ENCODE measurements around the gene TRIO.

Gene TRIO

DNA sequence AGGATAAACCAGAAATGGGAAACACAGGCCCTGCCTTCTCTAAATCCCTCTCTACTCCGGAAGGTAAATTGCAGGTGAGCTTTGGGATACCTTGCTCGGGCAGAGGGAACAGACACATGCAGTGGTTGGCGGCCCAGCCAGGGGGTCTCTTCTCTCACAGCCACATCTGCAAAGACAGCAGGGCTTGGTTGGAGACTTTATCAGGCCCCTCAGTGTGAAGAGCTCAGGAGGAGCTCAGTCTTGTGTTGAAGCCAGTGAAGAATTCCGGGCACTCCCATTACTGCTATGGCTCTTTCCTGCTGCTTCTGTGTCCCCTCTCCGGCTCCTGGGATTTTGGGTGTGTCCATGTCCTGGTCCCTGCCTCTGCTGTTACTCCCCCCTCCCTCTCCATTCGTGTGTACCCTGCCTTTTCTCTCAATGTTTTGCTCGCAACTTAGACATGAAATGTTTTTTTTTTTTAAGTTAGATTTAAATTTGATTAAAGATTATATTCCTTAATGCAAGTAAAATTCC lies 99.8 kb downstream of the TRIO start:
- Histone ChIP-seq H3K4me1 (ENCODE audit: insufficient read depth, low read length) (peaks cover 52% of the 10 kb centered on the region), H3K27me3 (ENCODE audit: insufficient read depth, low read length) (no peaks in the 10 kb centered on the region)

GRCh38 chr5:14243766-14244165 lies 100.6 kb downstream of the TRIO start:
- Histone ChIP-seq H3K4me1 (ENCODE audit: insufficient read depth, low read length) (peaks cover 47% of the 10 kb centered on the region), H3K4me3 (ENCODE audit: low read length) (no peak overlapping the region), H3K27ac (ENCODE audit: low read depth, low read length) (no peak overlapping the region), H3K9ac (ENCODE audit: low read depth, low read length) (no peak overlapping the region), H3K27me3 (ENCODE audit: insufficient read depth, low read length) (no peaks in the 10 kb centered on the region), H3K9me3 (ENCODE audit: insufficient read depth, low read depth, low read length) (no peaks in the 10 kb centered on the region), H3K36me3 (ENCODE audit: insufficient read depth, low read length) (no peaks in the 10 kb centered on the region)
- 81% methylated on average over 5 of the region's 5 CpGs for WGBS

More for the DNA sequence above, 99.8 kb downstream of the TRIO start:
- H3K9ac ChIP-seq (ENCODE audit: low read depth, low read length): no peak overlapping the region
- no peaks in the 10 kb centered on the region for H3K36me3 ChIP-seq (ENCODE audit: insufficient read depth, low read length)
- H3K4me3 ChIP-seq (ENCODE audit: low read length): no peak overlapping the region
- H3K27ac ChIP-seq (ENCODE audit: low read depth, low read length): 0 out of 2 replicates have a peak overlapping the region, but pooled peaks have one; percentile 12
- no peaks in the 10 kb centered on the region for H3K9me3 ChIP-seq (ENCODE audit: insufficient read depth, low read depth, low read length)
- 70% methylated on average over 6 of the region's 7 CpGs for WGBS

DNA sequence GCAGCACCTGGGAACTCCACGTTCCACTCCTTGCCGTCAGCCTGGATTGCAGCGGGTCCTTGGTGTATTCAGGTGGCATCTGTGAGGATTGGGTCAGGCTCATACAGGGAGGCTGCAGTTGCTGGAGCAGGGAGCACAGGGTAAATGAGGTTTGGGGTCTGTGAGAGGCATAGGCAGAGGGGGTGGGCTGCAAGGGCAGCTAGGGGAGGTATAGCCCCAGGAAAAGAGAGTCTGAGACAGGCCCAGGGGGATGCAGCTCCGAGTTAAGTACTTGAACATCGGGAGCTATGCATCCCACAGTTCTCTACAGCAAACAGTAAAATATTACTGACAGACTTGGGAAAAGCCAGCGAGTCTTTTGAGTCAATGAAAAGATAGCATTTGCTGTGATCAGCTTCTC lies 101.6 kb downstream of the TRIO start:
- peaks cover 46% of the 10 kb centered on the region for H3K4me1 ChIP-seq (ENCODE audit: insufficient read depth, low read length)
- WGBS: 83% methylated on average over 6 of the region's 6 CpGs
- H3K9ac ChIP-seq (ENCODE audit: low read depth, low read length): no peak overlapping the region
- H3K36me3 ChIP-seq (ENCODE audit: insufficient read depth, low read length): no peaks in the 10 kb centered on the region
- H3K9me3 ChIP-seq (ENCODE audit: insufficient read depth, low read depth, low read length): no peaks in the 10 kb centered on the region
- H3K4me3 ChIP-seq (ENCODE audit: low read length): no peak overlapping the region
- no peaks in the 10 kb centered on the region for H3K27me3 ChIP-seq (ENCODE audit: insufficient read depth, low read length)
- no peak overlapping the region for H3K27ac ChIP-seq (ENCODE audit: low read depth, low read length)

- Histone ChIP-seq H3K9me3 (ENCODE audit: insufficient read depth, low read depth, low read length) (no peaks in the 10 kb centered on the region), H3K4me1 (ENCODE audit: insufficient read depth, low read length) (peaks cover 44% of the 10 kb centered on the region), H3K9ac (ENCODE audit: low read depth, low read length) (no peak overlapping the region), H3K4me3 (ENCODE audit: low read length) (no peak overlapping the region), H3K36me3 (ENCODE audit: insufficient read depth, low read length) (no peaks in the 10 kb centered on the region), H3K27me3 (ENCODE audit: insufficient read depth, low read length) (no peaks in the 10 kb centered on the region), H3K27ac (ENCODE audit: low read depth, low read length) (no peak overlapping the region)
- 92% methylated on average over 10 of the region's 13 CpGs for WGBS
Observed at GRCh38 chr5:14245132-14245925, 102.2 kb downstream of the TRIO start.

DNA sequence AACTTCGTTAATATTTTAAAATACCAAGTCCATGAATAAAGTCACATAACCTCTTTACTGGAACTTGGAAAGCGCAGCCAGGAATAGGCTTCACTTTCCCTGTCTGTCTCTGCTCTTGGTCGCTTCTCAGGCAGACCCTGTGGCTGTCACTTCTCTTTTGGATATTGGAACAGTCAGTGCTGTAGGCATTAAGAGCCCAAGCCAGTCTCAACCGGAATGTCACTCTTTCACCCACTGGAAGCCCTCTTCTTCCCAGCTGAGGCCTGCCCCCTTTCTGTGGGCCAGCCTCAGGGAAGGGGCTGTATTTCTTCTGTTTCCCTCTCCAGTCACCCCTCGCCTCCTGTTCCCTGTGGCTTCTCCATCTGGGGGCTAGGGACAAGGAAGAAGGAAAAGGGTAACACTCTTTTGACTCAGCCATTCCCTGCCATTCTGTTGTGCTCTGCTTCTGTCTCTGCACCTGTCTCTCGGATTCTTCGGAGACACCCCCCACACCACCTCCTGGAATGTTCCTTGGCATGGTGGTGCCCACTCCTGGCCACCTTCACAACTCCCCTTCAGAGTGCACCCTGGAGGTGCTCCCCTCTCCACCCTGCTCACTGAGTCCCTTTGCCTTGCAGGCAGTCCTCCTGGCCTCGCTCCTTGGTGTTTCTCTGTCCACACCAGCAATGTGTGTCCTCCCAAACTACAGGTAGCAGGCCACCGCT lies 103.4 kb downstream of the TRIO start:
- Histone ChIP-seq H3K9ac (ENCODE audit: low read depth, low read length) (no peak overlapping the region), H3K36me3 (ENCODE audit: insufficient read depth, low read length) (no peaks in the 10 kb centered on the region), H3K27ac (ENCODE audit: low read depth, low read length) (no peak overlapping the region), H3K4me3 (ENCODE audit: low read length) (no peak overlapping the region), H3K4me1 (ENCODE audit: insufficient read depth, low read length) (peaks cover 52% of the 10 kb centered on the region), H3K9me3 (ENCODE audit: insufficient read depth, low read depth, low read length) (no peaks in the 10 kb centered on the region), H3K27me3 (ENCODE audit: insufficient read depth, low read length) (no peaks in the 10 kb centered on the region)
- 86% methylated on average over 9 of the region's 9 CpGs for WGBS

GRCh38 chr5:14247054-14247386 lies 103.9 kb downstream of the TRIO start:
- no peaks in the 10 kb centered on the region for H3K9me3 ChIP-seq (ENCODE audit: insufficient read depth, low read depth, low read length)
- no peak overlapping the region for H3K27ac ChIP-seq (ENCODE audit: low read depth, low read length)
- no peak overlapping the region for H3K9ac ChIP-seq (ENCODE audit: low read depth, low read length)
- no peaks in the 10 kb centered on the region for H3K36me3 ChIP-seq (ENCODE audit: insufficient read depth, low read length)
- H3K27me3 ChIP-seq (ENCODE audit: insufficient read depth, low read length): no peaks in the 10 kb centered on the region
- no peak overlapping the region for H3K4me3 ChIP-seq (ENCODE audit: low read length)
- H3K4me1 ChIP-seq (ENCODE audit: insufficient read depth, low read length): peaks cover 57% of the 10 kb centered on the region
- 42% methylated on average over 4 of the region's 4 CpGs for WGBS

DNA sequence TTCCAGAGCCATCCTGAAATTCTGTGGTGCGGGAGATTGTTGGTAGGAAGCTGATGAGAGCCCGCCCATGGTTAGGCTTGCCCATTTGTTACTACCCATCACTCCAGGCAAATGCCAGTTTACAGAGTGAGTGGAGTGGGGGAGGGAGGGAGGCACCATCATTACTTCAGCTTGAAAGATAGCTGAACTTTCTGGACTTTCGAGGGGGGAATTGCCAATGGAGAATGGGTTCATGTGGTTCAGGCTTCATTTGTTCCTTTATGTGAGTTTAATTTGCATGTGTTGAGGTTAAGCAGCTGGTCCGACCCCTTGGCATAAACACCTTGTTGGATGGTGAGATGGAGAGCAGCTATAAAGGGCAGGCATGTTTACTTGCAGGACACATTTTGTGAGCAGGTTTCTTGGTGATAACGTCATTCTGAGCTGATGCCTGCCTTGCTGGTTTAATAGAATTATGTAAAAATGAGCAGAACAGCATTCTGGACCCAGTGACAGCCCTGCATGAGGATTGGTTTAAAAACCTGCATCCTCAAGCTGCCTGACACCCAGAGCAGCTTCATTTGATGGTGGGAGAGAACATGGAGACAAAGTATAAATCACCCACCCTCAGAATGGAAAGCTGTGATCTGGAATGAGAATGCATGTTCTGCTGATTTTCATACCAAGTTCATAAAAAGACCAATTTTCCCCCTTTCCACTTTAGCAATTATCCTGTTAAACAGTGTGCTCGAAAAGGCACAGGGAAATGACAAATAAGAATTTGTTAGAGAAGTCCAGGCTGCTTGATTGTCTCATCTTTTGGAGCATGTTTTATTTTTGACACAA lies 106.3 kb downstream of the TRIO start:
- Histone ChIP-seq H3K27ac (ENCODE audit: low read depth, low read length) (no peak overlapping the region), H3K9ac (ENCODE audit: low read depth, low read length) (no peak overlapping the region), H3K4me3 (ENCODE audit: low read length) (no peak overlapping the region), H3K4me1 (ENCODE audit: insufficient read depth, low read length) (peaks cover 39% of the 10 kb centered on the region), H3K36me3 (ENCODE audit: insufficient read depth, low read length) (no peaks in the 10 kb centered on the region), H3K27me3 (ENCODE audit: insufficient read depth, low read length) (no peaks in the 10 kb centered on the region), H3K9me3 (ENCODE audit: insufficient read depth, low read depth, low read length) (no peaks in the 10 kb centered on the region)
- WGBS: 88% methylated on average over 6 of the region's 6 CpGs

DNA sequence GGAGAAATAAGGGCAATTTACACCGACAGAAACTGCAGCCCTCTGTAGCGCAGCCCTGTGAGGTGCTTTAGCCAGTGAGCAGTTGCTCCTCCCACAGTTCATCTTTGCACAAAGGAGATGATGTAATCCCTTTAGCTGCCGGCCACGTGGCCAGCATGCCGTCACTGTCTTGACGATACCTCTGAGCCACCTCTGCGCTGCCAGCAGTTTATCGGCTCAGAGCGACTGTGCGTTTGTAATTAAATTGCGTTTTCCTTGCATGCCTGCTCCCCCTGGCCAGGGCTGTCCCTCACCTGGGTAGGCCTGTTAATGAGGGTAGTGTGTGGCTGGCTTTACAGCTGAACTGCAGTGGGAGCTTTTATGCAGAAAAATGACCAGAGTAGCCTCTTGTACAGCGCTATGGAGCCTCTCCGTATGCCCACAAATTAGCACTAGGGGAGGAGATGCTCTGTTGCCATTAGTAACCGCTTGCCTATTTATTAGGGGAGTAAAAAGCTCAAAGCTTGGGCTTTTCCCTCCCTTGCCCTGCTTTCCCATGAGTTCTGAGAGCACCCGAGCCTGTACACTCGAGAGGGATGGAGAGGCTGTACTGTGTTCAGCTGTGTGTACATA lies 107.0 kb downstream of the TRIO start:
- Histone ChIP-seq H3K4me1 (ENCODE audit: insufficient read depth, low read length) (peaks cover 37% of the 10 kb centered on the region), H3K9ac (ENCODE audit: low read depth, low read length) (no peak overlapping the region), H3K27ac (ENCODE audit: low read depth, low read length) (no peak overlapping the region), H3K27me3 (ENCODE audit: insufficient read depth, low read length) (no peaks in the 10 kb centered on the region), H3K36me3 (ENCODE audit: insufficient read depth, low read length) (no peaks in the 10 kb centered on the region), H3K9me3 (ENCODE audit: insufficient read depth, low read depth, low read length) (peaks cover 1% of the 10 kb centered on the region), H3K4me3 (ENCODE audit: low read length) (no peak overlapping the region)
- 77% methylated on average over 16 of the region's 16 CpGs for WGBS

GRCh38 chr5:14250748-14251701 lies 107.9 kb downstream of the TRIO start:
- no peaks in the 10 kb centered on the region for H3K27me3 ChIP-seq (ENCODE audit: insufficient read depth, low read length)
- no peak overlapping the region for H3K9ac ChIP-seq (ENCODE audit: low read depth, low read length)
- H3K4me1 ChIP-seq (ENCODE audit: insufficient read depth, low read length): peaks cover 37% of the 10 kb centered on the region
- no peak overlapping the region for H3K4me3 ChIP-seq (ENCODE audit: low read length)
- WGBS: 89% methylated on average over 11 of the region's 11 CpGs
- no peak overlapping the region for H3K27ac ChIP-seq (ENCODE audit: low read depth, low read length)
- H3K9me3 ChIP-seq (ENCODE audit: insufficient read depth, low read depth, low read length): peaks cover 5% of the 10 kb centered on the region
- no peaks in the 10 kb centered on the region for H3K36me3 ChIP-seq (ENCODE audit: insufficient read depth, low read length)

- Histone ChIP-seq H3K36me3 (ENCODE audit: insufficient read depth, low read length) (no peaks in the 10 kb centered on the region), H3K9ac (ENCODE audit: low read depth, low read length) (no peak overlapping the region), H3K4me1 (ENCODE audit: insufficient read depth, low read length) (peaks cover 44% of the 10 kb centered on the region), H3K4me3 (ENCODE audit: low read length) (no peak overlapping the region), H3K27me3 (ENCODE audit: insufficient read depth, low read length) (no peaks in the 10 kb centered on the region), H3K27ac (ENCODE audit: low read depth, low read length) (no peak overlapping the region), H3K9me3 (ENCODE audit: insufficient read depth, low read depth, low read length) (peaks cover 5% of the 10 kb centered on the region)
Observed at GRCh38 chr5:14251733-14252132, 108.6 kb downstream of the TRIO start.
